Head of caudate nucleus (tissue), 42 donors: ENCODE results near the gene GPX4.
A peak's percentile ranks its signal among the peaks of the same experiment; 100 is the strongest.

Experiments
- DNase-seq, 42 donors: peaks; one replicate each; pipeline versions ENCODE4 v3.0.0 to v3.0.0-alpha.2; 2020 to 2021; ENCODE audit warnings: mixed read lengths in 7 of 42
- intact Hi-C: fragments of 100-400 bp; cut with DNase I; formaldehyde crosslinking; loops from one replicate; pipeline ENCODE4 v1.15.0; 2022

GPX4 gene

DNA sequence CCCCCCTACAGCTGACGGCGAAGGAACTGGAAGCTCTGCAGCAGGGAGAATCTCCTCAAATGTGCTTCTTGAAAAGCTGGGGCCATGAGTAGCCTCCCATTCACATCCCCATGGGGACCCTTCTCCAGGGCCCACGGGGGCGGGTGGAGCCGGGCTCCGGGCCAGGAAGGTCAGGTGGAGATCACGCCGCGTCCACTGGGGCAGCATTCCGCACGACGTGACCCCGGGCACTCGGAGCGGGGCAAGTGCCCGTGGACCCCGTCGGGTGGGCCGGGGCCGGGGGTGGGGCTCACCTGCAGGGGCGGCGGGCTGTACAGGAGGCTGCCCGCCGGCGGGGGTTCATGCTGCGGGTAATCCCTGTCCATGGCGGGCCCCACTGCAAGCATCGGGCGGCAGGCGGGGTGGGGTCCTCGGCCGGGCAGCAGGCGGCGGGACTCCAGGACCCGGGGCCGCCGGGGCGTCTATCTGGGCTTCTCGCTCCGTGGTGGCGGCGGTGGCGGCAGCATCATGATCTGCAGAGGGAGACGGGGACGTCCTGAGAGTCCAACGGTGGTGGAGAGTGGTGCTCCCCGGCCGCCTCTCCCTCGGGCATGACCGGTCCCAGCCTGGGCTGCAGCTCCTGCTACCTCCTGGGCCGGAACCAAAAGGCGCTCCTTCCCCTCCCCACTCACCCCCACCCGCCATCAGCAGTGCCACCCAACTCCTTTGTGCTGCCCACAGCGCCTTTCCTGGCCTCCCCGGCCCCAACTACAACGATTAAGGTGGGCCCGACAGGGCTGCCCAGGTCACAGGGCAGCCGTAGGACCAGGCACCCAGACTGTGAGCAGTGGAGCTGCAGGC lies 50.3 kb downstream of the GPX4 start:
- DNase-seq: no peak
- intact Hi-C loops: no loop called here

DNA sequence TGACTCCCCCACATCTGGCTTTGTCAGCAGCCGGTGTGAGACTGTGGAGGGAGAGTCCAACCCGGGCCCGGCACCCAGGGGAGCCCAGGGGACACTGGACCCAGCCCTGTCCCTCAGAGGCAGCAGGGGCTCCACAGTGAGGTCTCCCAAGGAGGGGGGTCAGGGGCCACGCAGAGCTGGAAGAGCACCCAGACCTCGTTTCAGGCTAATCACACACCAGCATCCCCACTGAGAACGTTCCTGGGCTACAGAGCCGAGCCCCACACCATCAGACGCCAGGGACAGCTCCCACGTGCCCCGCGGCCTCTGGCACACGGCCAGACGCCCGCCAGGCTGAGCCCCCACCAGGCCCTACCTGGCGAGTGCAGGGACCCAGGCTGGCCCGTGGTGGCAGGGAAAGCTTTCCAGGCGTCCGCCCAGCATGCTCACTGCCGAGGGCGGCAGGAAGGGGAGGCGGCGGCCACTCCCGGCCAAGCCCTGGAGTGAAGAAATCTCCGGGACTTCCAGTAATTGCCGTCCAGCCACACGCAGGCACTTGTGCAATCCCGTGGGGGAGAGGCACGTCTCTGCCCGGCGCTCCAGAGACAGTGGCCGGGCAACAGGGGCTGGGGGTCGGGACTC lies 51.0 kb downstream of the GPX4 start:
- intact Hi-C loops: no loop called here
- peak in 30 of 42 donors; percentile 14 to 79 (median 50) for DNase-seq

GRCh38 chr19:1155352-1156304 lies 51.8 kb downstream of the GPX4 start:
- intact Hi-C loops: no loop called here
- DNase-seq: peak in 3 of 42 donors; percentile 28 to 53 (median 38)
